ENCODE data around the gene FAM216A.

DNA sequence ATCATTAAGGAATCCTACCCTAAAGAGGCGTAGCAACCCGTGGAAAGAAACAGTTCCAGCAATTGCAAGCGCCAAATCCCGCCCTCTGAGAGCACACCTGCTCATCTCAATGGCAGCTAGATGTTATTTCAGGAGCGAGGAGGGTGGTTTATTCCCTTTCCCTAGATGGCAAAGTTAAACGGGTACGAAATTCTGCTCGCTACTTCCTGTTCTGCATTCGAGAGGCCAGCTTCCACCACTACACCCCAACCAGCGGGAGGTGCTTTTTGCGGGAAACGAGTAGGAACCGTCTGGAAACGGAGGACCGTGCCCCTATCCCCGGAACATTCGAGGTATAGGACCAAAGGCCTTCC is 32.7 kb downstream of the FAM216A start:
- TF ChIP-seq GATA2 (IDR thresholded peaks at IDR 0.05; ENCODE audit: low read depth, low read length) (no peak), GATA3 (IDR thresholded peaks at IDR 0.05; ENCODE audit: low read depth, low read length) (no peak)
